ENCODE data around the gene RXRA.

Gene RXRA

DNA sequence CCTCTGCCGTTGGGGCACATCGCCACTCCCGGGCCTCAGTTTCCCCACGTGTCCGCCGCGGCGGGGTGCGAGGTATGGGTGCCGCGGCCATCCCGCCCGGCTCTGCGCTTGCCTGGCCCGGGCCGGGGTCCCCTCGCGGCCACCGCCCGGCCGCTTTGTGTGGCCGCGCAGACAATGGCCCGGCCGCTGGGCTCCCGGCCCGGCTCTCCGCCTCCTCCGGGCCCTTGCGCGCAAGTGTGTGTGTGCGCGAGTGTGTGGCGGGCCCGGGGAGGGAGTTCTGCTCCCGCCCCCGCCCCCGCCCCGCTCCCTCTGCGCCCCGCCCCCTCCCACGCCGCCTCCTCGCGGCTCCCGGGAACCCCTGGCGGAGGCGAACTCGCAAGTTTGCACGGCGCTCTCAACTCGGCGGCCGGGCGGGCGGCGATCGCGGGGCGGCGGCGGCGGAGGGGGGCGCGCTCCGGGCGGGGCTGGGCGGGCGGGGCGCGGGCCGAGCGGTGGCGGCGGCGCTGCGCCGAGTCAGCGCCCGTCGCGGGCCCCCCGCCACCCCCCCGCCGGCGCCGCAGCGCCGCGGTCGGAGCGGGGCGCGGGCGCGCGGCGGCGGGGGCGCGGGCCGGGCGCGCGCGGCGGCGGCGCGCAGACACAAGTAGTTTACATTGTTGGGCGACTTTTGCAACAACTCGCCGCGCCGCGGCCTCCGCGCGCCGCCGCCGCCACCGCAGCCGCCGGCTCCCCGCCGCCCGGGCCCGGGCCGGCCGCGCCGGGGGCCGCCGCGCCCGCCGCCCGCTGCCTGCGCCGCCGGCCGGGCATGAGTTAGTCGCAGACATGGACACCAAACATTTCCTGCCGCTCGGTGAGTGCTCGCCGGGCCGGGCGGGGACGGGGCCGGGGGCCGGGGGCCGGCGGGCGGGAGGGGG, at the start of gene RXRA:
Gene RXRA (plus strand): TSS at position 643 of the 911 bp plus-strand sequence. CDS start 177 bp downstream, at position 820.
- DNase-seq (ENCODE audit: low read depth in 2 of 2) = peak; percentile 54 to 61

- DNase-seq (ENCODE audit: low read depth in 2 of 2) = no peak
These were observed 48.0 kb upstream of the RXRA start for GRCh38 chr9:134278286-134278685.

DNA sequence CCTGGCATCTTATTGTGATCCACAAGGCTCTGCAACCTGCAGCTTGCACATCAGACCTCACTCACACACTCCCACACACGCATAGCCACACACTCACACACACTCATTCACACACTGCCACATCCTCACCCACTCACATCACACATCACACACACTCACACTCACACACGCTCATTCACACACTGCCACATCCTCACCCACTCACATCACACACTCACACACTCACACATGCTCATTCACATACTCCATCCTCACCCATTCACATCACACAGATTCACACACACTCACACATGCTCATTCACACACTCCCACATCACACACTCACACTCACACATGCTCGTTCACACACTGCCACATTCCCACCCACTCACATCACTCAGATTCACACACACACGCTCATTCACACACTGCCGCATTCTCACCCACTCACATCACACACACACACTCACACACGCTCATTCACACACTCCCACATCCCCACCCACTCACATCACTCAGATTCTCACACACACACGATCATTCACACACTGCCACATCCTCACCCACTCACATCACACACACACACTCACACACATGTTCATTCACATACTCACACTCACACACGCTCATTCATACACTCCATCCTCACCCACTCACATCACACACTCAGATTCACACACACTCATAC, 47.1 kb upstream of the RXRA start:
- DNase-seq (ENCODE audit: low read depth in 2 of 2) = no peak

DNA sequence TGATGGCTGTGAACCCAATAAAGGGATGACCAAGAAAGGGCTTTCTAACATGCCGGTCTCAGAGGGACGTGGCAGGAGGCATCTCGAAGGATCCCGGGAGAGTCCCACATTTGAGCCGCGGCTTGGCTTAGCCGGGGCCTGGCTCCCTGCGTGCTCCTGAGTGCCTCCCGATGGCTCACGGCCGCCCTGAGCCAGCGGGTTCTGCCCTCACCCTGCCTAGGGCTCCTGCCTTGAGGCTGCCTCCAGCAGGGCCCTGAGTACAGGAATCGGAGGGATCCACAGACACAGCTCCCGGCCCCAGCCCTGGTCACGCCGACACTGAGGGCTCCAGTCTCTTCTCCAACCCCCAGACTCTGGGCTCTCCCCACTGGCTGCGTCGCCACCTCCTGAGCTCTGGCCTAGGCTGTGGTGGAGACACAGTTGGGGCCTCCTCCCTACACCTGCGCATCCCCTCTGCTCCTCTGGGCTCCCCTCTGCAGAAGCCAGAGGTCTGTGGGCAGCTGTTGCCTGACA, 44.1 kb upstream of the RXRA start:
- no peak for DNase-seq (ENCODE audit: low read depth in 2 of 2)

- no peak for DNase-seq (ENCODE audit: low read depth in 2 of 2)
These were observed 43.1 kb upstream of the RXRA start for GRCh38 chr9:134283111-134283515.

DNA sequence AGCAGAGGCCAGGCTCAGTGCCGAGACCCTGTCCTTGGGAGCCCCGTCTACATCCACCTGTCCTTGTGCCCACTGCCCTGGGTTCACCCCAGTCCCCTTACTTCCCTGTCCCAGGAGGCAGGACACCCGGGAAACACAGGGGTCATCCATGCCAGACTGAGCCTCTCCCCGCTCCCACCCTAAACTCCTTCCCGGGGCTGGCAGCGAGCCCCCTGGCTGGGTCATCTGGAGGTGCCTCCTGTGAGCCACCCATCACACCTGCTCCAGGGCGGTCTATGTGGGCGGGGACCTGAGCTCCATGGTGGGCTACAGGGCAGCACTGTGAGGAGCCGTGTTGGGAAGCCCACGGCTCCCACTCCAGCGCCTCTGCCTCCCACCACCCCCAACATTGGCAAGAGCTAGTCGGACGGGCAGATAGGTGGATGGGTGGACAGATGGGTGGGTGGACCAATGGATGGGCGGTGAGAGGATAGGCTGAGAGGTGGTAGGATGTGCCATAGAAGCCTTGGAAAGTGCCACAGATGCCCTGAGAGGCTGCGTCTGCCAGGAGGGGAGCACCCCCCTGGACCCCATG, 42.5 kb upstream of the RXRA start:
- no peak for DNase-seq (ENCODE audit: low read depth in 2 of 2)

- no peak for DNase-seq (ENCODE audit: low read depth in 2 of 2)
These were observed 42.0 kb upstream of the RXRA start for GRCh38 chr9:134284273-134284672.

DNA sequence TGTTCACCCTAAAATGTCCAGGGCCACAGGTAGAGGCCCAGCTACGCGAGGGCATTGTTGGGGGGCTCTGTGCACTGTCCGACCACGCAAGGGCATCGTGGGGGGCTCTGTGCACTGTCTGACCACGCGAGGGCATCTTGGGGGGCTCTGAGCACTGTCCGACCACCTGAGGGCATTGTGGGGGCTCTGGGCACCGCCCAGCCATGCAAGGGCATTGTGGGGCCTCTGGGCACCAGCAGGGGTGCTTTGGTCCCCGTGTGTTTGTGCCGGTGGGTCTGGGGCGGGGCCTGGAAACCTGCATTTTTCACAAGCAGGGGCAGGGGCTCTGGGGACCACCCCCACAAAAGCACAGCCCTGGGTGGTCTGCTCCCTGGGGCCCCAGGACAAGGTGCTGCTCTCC, 41.5 kb upstream of the RXRA start:
- DNase-seq (ENCODE audit: low read depth in 2 of 2) = no peak

- no peak for DNase-seq (ENCODE audit: low read depth in 2 of 2)
These were observed 40.9 kb upstream of the RXRA start for GRCh38 chr9:134285215-134285845.

DNA sequence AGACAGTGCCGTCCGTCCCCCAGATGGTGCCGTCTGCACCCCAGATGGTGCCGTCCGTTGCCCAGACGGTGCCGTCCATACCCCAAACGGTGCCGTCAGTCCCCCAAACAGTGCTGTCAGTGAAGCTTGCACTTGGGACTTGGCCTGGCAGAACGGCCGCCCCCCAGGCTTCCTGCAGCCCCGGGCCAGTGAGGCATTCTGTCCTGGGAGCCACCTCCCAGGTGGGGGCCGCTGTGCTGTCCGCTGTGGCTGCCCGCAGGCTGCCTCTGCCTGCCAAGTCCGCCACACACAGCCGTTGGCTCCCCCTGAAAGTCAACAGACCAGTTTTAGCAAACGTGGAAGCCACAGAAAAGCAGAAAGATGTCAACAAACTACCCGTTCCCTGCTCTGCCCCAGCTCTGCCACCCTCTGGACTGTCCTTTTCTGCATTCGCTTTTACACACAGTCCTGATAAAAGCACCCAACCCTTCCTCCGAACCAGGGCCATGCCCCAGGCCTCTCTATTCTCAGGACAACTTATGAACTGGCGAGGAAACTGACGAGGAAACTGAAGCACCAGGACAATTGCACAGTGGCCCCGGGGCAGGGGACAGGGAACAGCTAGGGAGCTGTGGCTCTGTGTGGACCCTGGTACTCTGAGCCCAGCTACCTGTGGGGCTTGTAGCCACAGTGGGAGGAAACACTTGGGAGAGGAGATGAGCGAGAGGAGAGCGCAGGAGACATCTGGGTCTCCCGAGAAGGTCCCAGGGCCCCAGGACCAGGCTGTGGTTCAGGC, 39.6 kb upstream of the RXRA start:
- DNase-seq (ENCODE audit: low read depth in 2 of 2) = no peak

DNA sequence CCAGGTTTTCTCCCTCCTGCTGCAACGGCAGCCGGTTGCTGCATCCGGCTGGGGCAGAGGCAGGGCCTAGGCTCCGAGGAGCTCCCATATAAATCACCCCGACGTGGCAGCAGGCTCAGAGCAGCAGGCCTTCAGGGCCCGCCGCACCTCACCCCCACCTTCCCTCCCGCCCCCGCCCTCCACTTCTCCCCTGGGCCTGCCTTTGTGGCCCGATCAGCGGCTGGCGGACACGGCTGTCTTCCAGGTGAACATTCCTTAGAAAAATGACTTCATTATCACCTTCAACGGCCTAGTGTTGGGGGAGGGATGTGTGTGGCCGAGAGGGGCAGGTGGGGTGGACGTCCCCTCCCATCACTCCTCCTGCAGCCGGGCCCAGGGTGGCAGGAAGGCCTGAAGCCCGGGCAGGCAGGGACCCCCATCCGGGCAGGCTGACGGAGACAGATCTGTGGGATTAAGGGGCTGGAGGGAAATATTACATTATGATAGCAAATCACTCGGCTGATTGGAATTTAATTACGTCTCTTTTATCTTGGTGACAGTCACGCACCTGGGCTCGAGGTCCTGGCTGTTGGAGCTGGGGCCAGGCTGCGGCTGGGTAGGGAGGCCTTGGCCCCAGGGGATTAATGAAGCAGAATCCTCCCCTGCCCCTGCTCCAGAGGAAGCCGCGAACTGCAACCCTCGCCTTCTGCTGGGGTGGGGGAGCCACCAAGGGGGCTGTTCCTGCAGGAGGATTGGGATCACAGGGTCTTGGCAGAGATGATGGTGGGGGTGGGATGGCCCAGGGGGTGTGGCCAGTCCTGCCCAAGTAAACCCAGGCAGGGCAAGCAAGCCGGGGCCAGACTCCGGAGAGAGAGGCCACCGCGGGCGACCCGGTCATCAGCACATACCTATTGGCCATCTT, 38.4 kb upstream of the RXRA start:
- no peak for DNase-seq (ENCODE audit: low read depth in 2 of 2)

- DNase-seq (ENCODE audit: low read depth in 2 of 2) = no peak
These were observed 37.5 kb upstream of the RXRA start for GRCh38 chr9:134288746-134289145.

DNA sequence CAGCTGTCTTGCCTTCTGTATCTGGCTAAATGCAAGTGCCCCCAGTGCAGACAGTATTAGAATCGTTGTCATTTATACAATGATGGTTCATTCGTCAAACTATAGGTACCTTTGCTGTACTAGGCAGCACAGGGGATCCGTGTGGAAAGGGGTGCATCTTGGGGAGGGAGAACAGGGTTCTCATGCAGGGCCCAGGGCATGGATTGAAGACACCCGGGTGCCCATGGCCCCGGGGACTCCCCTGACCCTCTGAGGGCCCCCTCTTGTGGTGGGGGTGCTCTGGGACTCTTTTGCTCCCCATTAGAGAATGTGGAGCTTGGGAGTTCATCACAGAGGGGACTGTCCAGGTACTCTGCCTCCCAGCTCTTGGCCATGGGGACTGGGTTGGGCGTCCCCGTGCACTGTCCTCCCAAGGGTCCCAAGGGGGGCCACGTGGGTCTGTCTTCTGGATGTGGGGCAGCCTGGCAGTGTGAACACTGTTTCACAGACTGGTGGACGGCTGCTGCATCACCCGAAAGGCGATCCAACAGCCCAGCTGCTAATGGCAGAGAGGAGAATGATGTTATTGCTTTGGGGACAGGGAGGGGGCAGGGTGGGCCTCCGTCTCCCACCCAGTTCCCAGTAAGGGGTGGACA, 36.9 kb upstream of the RXRA start:
- DNase-seq (ENCODE audit: low read depth in 2 of 2) = no peak

- DNase-seq (ENCODE audit: low read depth in 2 of 2) = no peak
These were observed 35.4 kb upstream of the RXRA start for GRCh38 chr9:134290603-134291451.

DNA sequence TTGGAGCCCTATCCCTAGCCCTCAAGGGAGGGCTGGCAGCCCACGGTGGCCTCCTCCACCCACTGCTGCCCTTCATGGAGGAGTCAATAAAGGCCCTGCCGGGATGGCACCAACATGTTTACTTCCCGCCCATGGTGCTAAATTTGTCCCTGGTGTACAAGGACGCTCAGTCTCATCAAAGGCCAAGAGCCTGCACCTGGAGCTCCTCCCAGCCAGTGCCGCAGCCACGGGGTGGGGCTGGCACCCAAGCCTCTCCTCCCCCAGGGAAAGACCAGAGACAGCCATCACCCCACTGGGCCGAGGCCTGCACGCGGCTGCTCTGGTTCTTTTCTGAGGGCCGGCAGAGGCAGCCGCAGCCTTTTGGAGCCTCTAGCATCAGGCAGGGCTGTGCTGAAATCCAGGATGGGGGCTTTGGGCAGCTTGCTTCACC, 34.8 kb upstream of the RXRA start:
- no peak for DNase-seq (ENCODE audit: low read depth in 2 of 2)

DNA sequence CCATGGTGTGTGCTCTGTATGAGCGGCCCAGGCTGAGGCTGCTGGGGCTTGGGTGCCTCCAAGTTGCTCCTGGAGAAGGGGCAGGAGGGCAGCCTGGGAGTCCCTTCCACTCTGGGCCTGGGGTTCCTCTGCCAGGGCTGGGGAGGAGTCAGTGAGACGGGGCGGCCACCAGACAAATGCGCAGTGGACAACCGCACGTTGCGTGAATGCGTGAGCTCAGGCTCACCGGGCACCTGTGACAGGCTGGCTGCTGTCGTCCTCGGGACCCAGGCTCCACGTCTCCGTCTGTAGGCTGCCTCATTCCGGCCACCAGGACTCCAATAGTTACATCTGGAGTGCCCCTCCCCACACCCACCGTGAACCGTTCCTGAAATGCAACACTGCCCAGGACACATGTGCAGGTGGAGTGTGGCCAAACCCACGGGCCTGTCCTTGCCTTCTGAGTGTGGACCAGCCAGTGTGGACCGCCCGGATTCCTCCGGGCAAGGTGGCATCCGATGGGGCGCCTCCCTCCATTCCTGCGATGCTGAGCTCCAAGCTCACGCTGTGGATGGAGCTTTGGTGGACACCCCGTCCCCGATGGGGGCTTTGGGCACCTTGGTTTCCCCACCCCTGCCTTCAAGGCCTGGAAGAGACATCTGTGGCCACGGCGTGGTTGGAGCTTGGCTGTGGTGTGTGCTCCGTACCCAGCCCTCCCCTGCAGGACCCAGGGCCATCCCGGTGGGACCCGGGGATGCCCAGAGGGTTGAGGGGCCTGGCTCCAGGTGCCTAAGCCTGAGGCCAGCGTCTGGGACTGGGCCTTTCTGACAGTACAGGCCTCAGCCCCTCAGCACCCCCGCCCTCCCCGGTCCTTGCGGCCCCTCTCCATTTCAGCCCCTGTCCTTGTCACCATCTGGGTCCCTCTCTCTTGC, 34.0 kb upstream of the RXRA start:
- no peak for DNase-seq (ENCODE audit: low read depth in 2 of 2)

- DNase-seq (ENCODE audit: low read depth in 2 of 2) = no peak
These were observed 33.2 kb upstream of the RXRA start for GRCh38 chr9:134293031-134293521.
